Loucy (cell line): ENCODE measurements around the gene CDH12.

ENCODE experiments used
- H2AFZ ChIP-seq: fragments of 200-600 bp; sonication (generic); 2 replicates; pipeline ENCODE4 v1.6.0; 2016; ENCODE audit warnings: antibody characterized with exemption, mild to moderate bottlenecking, low read length, moderate library complexity
- H3F3A ChIP-seq: fragments of 200-600 bp; 2 replicates; pipeline ENCODE4 v1.6.0; 2016; ENCODE audit warnings: antibody characterized with exemption, low read depth, mild to moderate bottlenecking
- H3K27me3 ChIP-seq: fragments of 200-600 bp; sonication (generic); 2 replicates; pipeline ENCODE4 v1.6.1; 2014; ENCODE audit warnings: low read length, mild to moderate bottlenecking; ENCODE audit not compliant: insufficient read depth, poor library complexity, severe bottlenecking
- H3K36me3 ChIP-seq: fragments of 200-600 bp; sonication (generic); 2 replicates; pipeline ENCODE4 v1.6.1; 2016; ENCODE audit warnings: low read length; ENCODE audit not compliant: insufficient read depth
- H3K4me1 ChIP-seq: fragments of 200-600 bp; sonication (generic); 2 replicates; pipeline ENCODE4 v1.5.1; 2014; ENCODE audit warnings: low read length, mild to moderate bottlenecking; ENCODE audit not compliant: insufficient read depth, poor library complexity, severe bottlenecking
- H3K4me2 ChIP-seq: fragments of 200-600 bp; sonication (generic); 2 replicates; pipeline ENCODE4 v1.6.0; 2014; ENCODE audit warnings: antibody characterized with exemption, low read length, low read depth, mild to moderate bottlenecking; ENCODE audit not compliant: poor library complexity, severe bottlenecking
- H3K4me3 ChIP-seq: fragments of 200-600 bp; sonication (generic); 2 replicates; pipeline ENCODE4 v1.5.1; 2014; ENCODE audit warnings: low read length, mild to moderate bottlenecking, mixed read lengths; ENCODE audit not compliant: poor library complexity, severe bottlenecking
- H3K79me2 ChIP-seq: fragments of 200-600 bp; sonication (generic); 2 replicates; pipeline ENCODE4 v1.6.1; 2014; ENCODE audit warnings: low read length; ENCODE audit not compliant: insufficient read depth
- H3K9ac ChIP-seq: fragments of 200-600 bp; sonication (generic); 2 replicates; pipeline ENCODE4 v1.6.0; 2014; ENCODE audit warnings: mild to moderate bottlenecking, low read depth, low read length, moderate library complexity; ENCODE audit not compliant: poor library complexity, severe bottlenecking
- H3K9me2 ChIP-seq: fragments of 200-600 bp; sonication (generic); replicated peaks from 2 replicates; pipeline ENCODE4 v1.6.1; 2016; ENCODE audit warnings: low read depth, low read length, mixed read lengths
- H3K9me3 ChIP-seq: fragments of 200-600 bp; sonication (generic); 2 replicates; pipeline ENCODE4 v1.6.1; 2014; ENCODE audit warnings: mild to moderate bottlenecking, antibody characterized with exemption, low read length, low read depth; ENCODE audit not compliant: insufficient read depth
- H4K20me1 ChIP-seq: fragments of 200-600 bp; sonication (generic); 2 replicates; pipeline ENCODE4 v1.6.0; 2014; ENCODE audit warnings: antibody characterized with exemption, low read length, mild to moderate bottlenecking; ENCODE audit not compliant: insufficient read depth, poor library complexity, severe bottlenecking
- CTCF ChIP-seq: fragments of 200-600 bp; sonication (generic); conservative IDR thresholded peaks from 2 replicates; pipeline ENCODE4 v1.5.1; 2014; ENCODE audit warnings: mild to moderate bottlenecking, antibody characterized with exemption, low read length
- EZH2phosphoT487 ChIP-seq: fragments of 200-600 bp; IDR thresholded peaks from 2 replicates; pipeline ENCODE4 v1.6.1; 2018; ENCODE audit warnings: antibody characterized with exemption, mild to moderate bottlenecking, moderate library complexity, borderline replicate concordance

Gene CDH12

GRCh38 chr5:21889581-21889980, 963.6 kb downstream of the CDH12 start:
- H3K4me1 ChIP-seq = no peaks in the 10 kb centered on the region
- no peaks in the 10 kb centered on the region for H3K36me3 ChIP-seq
- H3K9me3 ChIP-seq = no peaks in the 10 kb centered on the region
- H3K27me3 ChIP-seq = no peaks in the 10 kb centered on the region
- H3F3A ChIP-seq = no peaks in the 10 kb centered on the region
- no peak for TF ChIP-seq CTCF
- TF ChIP-seq EZH2phosphoT487 = no peak
- H3K4me3 ChIP-seq = no peak overlapping the region
- H3K9me2 ChIP-seq = no peaks in the 10 kb centered on the region
- H2AFZ ChIP-seq = no peak overlapping the region
- no peak overlapping the region for H3K9ac ChIP-seq
- no peak overlapping the region for H3K4me2 ChIP-seq
- no peaks in the 10 kb centered on the region for H3K79me2 ChIP-seq
- no peaks in the 10 kb centered on the region for H4K20me1 ChIP-seq

- no peak for TF ChIP-seq CTCF
- no peak for TF ChIP-seq EZH2phosphoT487
- no peaks in the 10 kb centered on the region for H3K9me2 ChIP-seq
- H3K79me2 ChIP-seq = no peaks in the 10 kb centered on the region
- H3K4me2 ChIP-seq = no peak overlapping the region
- no peaks in the 10 kb centered on the region for H3K27me3 ChIP-seq
- H3K4me3 ChIP-seq = no peak overlapping the region
- no peaks in the 10 kb centered on the region for H3K4me1 ChIP-seq
- no peaks in the 10 kb centered on the region for H3F3A ChIP-seq
- no peak overlapping the region for H2AFZ ChIP-seq
- H3K36me3 ChIP-seq = no peaks in the 10 kb centered on the region
- H3K9me3 ChIP-seq = 0 out of 2 replicates have a peak, but pooled peaks cover 4% of the 10 kb centered on the region
- no peak overlapping the region for H3K9ac ChIP-seq
- no peaks in the 10 kb centered on the region for H4K20me1 ChIP-seq
Observed at GRCh38 chr5:21882074-21882745, 970.9 kb downstream of the CDH12 start.

- H3K9ac ChIP-seq = no peak overlapping the region
- no peak overlapping the region for H3K4me2 ChIP-seq
- H3F3A ChIP-seq = no peaks in the 10 kb centered on the region
- H2AFZ ChIP-seq = no peak overlapping the region
- H3K9me3 ChIP-seq = 0 out of 2 replicates have a peak, but pooled peaks cover 4% of the 10 kb centered on the region
- no peaks in the 10 kb centered on the region for H3K27me3 ChIP-seq
- TF ChIP-seq EZH2phosphoT487 (no peak), CTCF (no peak)
- no peaks in the 10 kb centered on the region for H3K36me3 ChIP-seq
- H3K4me1 ChIP-seq = no peaks in the 10 kb centered on the region
- no peaks in the 10 kb centered on the region for H3K9me2 ChIP-seq
- H3K79me2 ChIP-seq = no peaks in the 10 kb centered on the region
- no peak overlapping the region for H3K4me3 ChIP-seq
- no peaks in the 10 kb centered on the region for H4K20me1 ChIP-seq
Observed at GRCh38 chr5:21880164-21880563, 973.0 kb downstream of the CDH12 start.
